GM06990 (cell line): Measurements from ENCODE around the gene LRRC73.
"Not testable (repeated sequence)": the region's sequence is repeated elsewhere in the genome, so short reads cannot be mapped to it uniquely, and the experiment has no call there.

Source experiments
- DNase-seq: peaks from one replicate; pipeline ENCODE4 v3.0.0-alpha.2; 2011; ENCODE audit not compliant: insufficient read length; ENCODE audit errors: extremely low read depth
- H3K27me3 ChIP-seq: replicated peaks from 2 replicates; pipeline ENCODE4 v1.6.0; 2011; ENCODE audit warnings: low read length; ENCODE audit not compliant: control insufficient read depth, insufficient read depth
- H3K36me3 ChIP-seq: 2 replicates; pipeline ENCODE4 v1.5.1; 2011; ENCODE audit warnings: low read length; ENCODE audit not compliant: control insufficient read depth, insufficient read depth
- H3K4me3 ChIP-seq: replicated peaks from 2 replicates; pipeline ENCODE4 v1.5.1; 2011; ENCODE audit warnings: low read depth, mild to moderate bottlenecking, control low read depth, low read length
- TF ChIP-seq, protein P1 (sequence below): IDR thresholded peaks from 2 replicates; pipeline ENCODE4 v1.5.1; 2011; ENCODE audit warnings: low read length, control low read depth, mild to moderate bottlenecking, inconsistent platforms; ENCODE audit not compliant: insufficient read depth, poor library complexity, severe bottlenecking

Gene LRRC73

DNA sequence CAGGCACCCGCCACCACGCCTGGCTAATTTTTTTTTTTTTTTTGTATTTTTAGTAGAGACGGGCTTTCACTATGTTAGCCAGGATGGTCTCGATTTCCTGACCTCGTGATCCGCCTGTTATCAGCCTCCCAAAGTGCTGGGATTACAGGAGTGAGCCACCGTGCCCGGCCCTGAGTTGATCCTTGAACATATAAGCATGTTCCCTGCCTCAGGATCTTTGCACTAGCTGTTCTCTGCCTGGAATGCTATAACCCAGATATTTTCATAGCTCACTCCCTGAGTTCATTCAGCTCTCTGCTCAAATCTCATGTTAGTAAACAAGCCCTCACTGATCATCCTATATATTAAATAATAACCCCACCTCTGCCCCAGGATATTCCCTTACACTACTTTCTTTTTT is 45.8 kb downstream of the LRRC73 start:
- DNase-seq: no peak
- Histone ChIP-seq H3K36me3 (no peaks in the 10 kb centered on the region), H3K27me3 (no peaks in the 10 kb centered on the region), H3K4me3 (no peak overlapping the region)
- TF ChIP-seq, protein P1, sequence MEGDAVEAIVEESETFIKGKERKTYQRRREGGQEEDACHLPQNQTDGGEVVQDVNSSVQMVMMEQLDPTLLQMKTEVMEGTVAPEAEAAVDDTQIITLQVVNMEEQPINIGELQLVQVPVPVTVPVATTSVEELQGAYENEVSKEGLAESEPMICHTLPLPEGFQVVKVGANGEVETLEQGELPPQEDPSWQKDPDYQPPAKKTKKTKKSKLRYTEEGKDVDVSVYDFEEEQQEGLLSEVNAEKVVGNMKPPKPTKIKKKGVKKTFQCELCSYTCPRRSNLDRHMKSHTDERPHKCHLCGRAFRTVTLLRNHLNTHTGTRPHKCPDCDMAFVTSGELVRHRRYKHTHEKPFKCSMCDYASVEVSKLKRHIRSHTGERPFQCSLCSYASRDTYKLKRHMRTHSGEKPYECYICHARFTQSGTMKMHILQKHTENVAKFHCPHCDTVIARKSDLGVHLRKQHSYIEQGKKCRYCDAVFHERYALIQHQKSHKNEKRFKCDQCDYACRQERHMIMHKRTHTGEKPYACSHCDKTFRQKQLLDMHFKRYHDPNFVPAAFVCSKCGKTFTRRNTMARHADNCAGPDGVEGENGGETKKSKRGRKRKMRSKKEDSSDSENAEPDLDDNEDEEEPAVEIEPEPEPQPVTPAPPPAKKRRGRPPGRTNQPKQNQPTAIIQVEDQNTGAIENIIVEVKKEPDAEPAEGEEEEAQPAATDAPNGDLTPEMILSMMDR: no peak

DNA sequence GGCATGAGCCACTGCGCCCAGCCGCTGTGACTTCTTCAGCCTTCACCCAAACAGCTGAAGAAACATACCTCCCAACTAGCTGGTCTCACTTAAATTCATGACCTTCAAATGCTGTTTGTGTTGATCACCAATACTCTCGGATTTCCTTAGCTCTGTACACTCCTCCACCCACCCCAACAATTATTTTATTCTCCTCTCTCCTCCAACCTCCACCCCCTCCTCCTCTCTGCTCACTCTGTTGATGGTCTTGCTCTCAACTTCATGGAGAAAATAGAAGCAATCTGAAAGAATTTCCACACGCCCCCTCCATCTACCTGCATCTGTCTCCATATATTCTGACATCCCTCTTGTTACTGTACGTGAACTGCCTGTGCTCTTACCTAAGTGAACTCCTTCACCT is 48.2 kb downstream of the LRRC73 start:
- TF ChIP-seq, protein P1: no peak
- no peak overlapping the region for H3K4me3 ChIP-seq
- H3K36me3 ChIP-seq: no peaks in the 10 kb centered on the region
- H3K27me3 ChIP-seq: no peaks in the 10 kb centered on the region
- DNase-seq: no peak

- no peaks in the 10 kb centered on the region for H3K27me3 ChIP-seq
- DNase-seq: no peak
- H3K36me3 ChIP-seq: no peaks in the 10 kb centered on the region
- TF ChIP-seq, protein P1: no peak
- no peak overlapping the region for H3K4me3 ChIP-seq
These were observed 50.1 kb downstream of the LRRC73 start for GRCh38 chr6:43460032-43460431.

- DNase-seq: no peak
- Histone ChIP-seq H3K4me3 (no peak overlapping the region), H3K36me3 (no peaks in the 10 kb centered on the region), H3K27me3 (no peaks in the 10 kb centered on the region)
- TF ChIP-seq, protein P1: no peak
These were observed 50.6 kb downstream of the LRRC73 start for GRCh38 chr6:43459535-43459934.

GRCh38 chr6:43458154-43458553 is 52.0 kb downstream of the LRRC73 start:
- H3K4me3 ChIP-seq, H3K36me3 ChIP-seq, H3K27me3 ChIP-seq, DNase-seq: not testable (repeated sequence)

GRCh38 chr6:43457643-43458042 is 52.5 kb downstream of the LRRC73 start:
- TF ChIP-seq, protein P1: no peak
- DNase-seq: no peak
- H3K36me3 ChIP-seq: no peaks in the 10 kb centered on the region
- no peaks in the 10 kb centered on the region for H3K27me3 ChIP-seq
- no peak overlapping the region for H3K4me3 ChIP-seq
